Measurements from ENCODE around the gene VAMP2.
"Not testable (repeated sequence)": the region's sequence is repeated elsewhere in the genome, so short reads cannot be mapped to it uniquely, and the experiment has no call there.

The VAMP2 gene

DNA sequence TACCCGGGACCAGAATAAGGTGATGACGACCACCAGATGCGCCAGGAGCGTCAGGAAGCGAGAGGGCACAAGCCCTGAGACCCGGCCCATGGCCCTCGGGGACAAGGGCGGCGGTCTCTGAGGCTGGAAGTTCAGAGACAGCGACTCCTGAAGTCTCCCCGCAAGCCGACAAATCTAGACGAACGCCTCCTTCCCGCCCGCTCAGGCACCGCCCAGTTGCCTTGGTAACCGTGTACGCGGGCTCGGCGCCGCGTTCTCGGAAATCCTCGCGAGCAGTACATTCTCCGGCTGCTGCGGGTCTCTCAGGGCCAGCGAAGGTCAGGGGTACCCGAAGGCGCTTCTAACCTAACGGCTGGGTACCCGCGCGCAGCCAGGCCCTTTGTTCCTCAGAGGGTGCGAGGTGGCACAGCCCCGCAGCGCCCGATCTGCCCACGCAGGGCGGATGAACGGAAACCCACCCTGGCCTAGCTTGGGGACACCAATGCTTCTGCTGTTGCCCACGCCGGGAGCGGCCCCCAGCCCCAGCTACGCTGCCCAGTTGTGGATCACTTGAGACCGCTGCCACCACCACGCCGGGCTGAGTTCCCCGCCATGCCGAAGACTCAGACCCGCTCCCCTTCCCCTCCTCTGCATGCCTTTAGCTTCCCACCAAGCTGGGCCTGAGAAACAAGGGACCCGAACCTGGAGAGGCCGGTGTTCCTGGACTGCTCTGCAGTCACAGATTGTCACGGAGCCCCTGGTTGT is 13.6 kb upstream of the VAMP2 start, which contains the start of gene TMEM107:
TSS of gene TMEM107 (minus strand) at position 184 of the 744 bp plus-strand sequence. CDS start at position 90, 94 bp downstream.
- DNase-seq (ENCODE audit: low read depth in 2 of 2), result peak; percentile 79 to 87

DNA sequence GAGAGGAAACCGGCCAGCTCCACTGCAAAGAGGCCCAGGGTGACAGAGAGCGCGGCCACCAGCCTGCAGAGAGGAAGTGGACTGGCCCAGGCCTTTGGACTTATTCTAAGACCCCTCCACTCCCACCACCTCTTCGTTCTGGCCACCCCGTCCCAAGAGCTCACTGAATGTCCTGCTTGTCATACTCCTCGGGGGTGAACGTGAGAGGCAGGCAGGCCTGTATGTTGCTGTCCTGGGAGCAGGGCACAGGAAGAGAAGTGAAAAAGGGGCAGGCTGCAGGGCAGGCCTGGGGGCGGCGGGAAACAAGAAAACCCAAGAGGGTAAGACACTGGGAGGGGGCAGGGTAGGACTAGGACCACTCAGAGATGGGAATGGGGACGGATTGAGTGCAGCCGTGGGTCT is 13.0 kb upstream of the VAMP2 start:
- no peak for DNase-seq (ENCODE audit: low read depth in 2 of 2)

DNA sequence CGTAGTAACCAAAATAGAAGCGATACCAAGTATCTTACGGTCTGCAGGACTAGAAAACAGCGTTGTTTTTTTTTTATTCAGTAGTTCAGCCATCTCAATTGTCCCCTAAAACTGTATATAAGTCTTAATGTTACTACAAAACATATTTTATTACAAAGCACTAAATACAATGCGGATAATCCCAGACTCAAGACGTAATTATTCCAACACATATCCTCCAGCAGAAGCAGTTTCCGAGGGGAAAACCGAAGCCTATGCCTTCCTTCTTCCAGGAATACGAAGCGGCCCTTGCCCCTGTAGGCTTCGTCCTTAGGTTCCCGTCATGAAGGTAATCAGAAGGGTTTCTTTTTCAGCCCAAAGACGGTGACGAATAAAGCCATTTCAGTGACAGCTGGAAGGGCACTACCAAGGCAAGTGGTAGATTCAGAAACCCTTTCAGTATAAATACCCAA is 11.1 kb upstream of the VAMP2 start:
- DNase-seq (ENCODE audit: low read depth in 2 of 2), result no peak

DNA sequence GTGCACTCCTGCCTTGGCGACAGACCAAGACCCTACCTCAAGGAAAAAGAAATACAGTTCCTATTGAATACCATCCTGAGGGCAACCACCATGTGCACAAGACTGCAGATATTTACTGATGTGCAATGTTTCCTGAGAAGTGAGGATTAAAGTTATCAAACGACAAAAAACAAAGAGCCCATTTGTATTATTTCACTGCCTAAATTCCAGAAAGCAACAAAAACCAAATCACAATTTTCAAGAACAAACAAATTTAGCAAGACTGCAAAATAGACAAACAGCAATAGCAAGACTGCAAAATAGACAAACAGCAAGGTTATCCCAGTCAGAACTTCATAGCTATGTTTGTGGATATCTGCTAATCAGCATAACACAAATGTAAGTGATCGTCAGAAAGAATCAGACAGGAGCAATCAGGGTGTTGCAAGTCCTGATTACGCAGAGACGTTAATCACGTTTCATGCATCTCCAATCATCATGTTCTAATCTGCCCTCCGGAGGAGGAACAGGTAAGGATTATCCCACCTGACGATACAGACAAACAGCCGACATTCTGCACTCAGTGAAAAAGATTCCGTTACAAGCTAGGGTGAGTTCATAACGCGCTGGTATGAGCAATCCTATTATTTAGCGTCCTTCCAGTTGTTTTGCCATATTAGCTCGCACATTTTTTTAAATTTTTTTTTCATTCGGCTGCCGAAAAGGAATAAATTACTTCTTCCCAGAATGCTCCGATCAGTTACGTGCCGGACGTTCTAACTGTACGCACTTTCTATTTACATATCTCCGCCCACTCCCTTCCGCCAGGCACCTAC is 10.5 kb upstream of the VAMP2 start:
- peak in 1 of 2 donors; percentile 76 for DNase-seq (ENCODE audit: low read depth in 2 of 2)

DNA sequence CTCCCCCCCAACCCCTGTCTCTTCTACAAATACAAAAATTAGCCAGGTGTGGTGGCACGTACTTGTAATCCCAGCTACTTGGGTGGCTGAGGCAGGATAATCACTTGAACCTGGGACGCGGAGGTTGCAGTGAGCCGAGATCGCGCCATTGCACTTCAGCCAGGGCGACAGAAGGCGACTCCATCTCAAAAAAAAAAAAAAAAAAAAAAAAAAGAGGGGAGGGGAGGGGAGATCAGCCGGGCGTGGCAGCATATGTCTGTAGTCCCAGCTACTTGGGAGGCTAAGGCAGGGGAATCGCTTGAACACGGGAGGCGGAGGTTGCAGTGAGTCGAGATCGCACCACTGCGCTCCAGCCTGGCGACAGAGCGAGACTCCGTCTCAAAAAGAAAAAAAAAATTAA is 7.4 kb upstream of the VAMP2 start:
- not testable (repeated sequence) for DNase-seq (ENCODE audit: low read depth in 2 of 2)

DNA sequence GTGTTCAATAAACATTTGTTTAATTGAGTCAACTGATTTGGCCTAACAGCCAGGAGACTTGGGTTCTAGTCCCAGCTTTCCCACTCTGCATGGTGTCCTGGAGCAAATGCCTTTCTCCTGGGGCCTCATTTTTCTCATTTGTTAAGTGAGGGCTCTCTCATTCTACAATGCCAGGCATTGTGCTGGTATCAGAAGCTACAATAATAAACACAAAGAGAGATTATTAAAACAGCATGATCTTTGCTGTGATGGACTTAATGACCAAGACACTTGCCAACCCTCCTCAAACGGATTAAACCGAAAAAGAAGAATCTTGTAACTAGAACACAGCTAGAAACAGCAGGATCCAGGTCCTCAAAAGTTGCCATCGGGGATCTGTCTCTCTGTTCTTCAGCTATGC is 4.8 kb upstream of the VAMP2 start:
- DNase-seq (ENCODE audit: low read depth in 2 of 2), result no peak

DNA sequence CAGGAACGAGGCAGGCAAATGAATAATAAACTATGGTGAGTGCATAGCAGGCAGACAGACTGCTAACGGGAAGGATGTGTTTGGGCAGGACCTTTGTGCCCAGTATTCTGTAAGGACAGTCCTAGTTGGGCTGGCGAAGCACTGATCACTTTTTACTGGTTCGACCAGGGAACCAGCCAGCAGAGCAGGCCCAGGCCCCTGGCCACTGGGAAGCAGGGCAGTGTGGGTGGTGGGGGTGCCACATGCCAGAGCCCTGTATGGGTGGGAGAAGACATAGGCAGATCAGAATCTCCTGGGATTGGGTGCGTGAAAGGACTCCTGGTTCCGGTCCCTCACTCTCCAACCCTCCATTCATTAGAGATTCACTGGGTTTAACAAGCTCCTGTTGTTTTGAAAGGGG is 4.0 kb upstream of the VAMP2 start:
- no peak for DNase-seq (ENCODE audit: low read depth in 2 of 2)

DNA sequence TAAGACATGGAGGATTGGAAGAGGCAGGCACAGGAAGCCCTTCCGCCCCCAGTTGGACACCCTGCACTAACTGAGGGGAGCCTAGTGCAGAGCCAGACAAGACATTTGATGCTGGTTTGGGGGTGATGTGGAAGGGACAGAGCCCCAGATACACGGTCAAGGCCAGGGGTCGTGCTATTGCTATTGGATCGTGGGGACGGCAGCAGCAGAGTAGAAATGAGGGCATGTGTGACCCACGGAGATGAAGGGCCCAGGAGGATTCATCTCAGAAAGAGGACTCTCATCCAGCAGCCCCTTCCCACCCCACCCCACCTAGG is 2.0 kb upstream of the VAMP2 start:
- no peak for DNase-seq (ENCODE audit: low read depth in 2 of 2)

DNA sequence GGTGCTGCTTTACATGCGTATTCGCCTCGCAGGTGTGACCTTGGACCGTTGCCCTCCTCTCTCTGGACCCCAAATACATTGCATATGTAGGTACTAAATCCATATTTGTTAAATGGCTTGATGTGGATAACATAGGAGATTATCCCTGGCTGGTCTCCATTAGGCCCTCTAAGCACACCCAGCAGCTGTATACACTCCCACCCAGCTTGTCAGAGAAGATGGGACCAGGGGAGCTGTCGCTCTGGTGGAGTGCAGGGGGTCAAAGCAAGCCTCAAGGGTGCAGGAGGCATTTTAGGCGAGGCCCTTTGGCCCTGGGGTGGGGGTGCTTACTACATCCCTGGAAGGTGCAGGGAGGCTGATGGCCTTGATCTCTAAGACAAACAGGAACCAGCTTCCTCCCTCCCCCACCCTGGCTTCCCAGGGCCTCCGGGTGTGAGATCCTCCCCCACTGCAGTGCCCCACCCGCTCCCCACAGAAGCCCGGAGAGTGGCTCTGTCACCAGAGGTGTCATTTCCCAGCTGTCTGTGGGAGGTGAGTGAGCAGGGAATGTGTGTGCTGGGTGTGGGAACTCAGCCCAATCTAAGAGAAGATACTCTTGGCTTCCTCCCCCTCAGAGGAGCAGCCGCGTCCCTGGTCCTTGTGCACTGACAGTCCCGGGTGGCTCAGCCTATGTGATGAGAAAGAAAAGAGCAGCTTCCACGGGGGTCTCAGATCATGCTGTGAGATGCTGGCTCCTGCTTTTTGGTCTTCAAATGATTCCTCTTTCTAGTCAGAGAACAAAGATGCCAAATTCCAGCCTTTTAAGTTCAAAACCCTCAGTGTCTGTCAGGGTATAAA is 1.4 kb upstream of the VAMP2 start:
- peak; percentile 63 to 77 for DNase-seq (ENCODE audit: low read depth in 2 of 2)

DNA sequence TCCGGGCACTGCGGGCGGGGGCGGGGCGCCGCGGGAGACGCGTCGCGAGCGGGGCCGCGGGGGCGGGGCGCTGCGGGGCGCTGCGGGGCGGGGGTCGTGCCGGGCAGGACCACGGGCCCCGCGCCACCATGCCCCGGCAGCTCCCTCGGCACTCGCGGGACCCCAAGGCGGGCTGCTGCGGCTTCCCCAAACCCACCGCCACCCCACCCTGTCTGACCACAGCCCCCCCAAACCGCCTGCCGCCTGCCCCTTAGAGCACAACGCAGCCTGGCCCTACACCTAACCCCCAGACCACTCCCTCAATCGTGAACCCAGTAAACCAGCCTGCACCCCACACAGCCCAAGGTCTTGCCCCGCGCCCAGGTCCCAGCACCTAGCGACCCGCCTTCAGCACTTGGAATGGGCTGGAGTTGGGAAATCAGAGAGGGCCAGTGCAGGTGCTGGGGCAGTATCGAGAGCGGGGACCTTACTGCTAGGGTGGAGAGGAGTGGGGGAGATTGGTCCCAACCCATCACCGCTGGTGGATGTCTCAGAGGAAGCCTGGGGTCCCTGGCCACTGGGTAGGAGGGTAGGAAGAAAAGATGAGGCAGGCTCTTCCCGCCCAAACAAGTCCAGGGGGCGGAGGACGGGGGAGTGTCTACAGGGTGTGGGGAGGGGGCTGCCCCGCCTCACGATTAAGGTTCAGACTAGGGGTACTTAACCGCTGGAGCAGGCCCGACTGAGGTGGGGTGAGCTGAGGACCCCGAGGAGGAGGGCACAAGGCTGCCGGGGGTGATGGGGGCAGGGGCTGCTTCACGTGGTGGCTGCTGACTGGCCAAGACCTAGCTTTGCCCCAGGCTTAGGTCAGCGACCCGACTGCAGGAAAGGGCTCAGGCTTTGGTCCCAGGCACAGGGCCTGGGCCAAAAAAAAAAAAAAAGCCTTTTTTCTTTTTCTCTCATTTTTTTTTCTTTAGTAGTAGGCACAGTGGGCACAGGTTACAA is 539 bp upstream of the VAMP2 start:
- DNase-seq (ENCODE audit: low read depth in 2 of 2), result no peak

DNA sequence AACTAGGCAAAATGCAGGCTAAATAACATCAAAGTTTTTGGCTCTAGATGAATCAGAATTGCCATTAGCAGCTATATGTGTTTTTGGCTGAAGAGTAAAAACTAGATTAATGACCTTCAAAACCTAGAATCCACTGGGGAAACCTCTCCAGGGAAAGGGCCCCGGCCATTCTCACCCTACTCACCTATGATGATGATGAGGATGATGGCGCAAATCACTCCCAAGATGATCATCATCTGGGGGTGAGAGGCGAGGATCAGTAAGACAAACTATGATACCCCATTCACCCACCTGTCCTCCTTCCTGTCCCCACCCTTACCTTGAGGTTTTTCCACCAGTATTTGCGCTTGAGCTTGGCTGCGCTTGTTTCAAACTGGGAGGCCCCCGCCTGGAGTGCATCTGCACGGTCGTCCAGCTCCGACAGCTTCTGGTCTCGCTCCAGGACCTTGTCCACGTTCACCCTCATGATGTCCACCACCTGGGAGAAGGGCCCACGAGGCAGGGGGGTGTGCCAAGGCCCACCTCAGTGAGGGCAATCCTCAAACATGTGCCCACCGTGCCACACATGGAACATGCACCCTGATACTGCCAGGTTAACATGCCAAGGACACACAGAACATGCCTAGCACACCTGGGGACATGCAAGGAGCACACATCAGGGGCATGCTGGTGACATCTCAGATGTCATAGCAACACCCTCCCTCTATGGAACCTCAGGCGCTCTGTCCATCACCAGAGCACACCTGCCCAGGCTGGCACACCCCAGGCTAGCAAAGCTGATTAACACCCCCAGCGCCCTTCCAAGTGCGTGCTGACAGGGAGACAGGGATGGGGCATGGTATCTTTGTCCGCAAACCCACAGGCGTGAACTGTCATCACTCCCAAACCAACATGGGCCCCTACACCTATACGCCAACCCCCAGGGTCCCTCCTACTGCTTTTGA is 1.2 kb downstream of the VAMP2 start:
- DNase-seq (ENCODE audit: low read depth in 2 of 2), result no peak

DNA sequence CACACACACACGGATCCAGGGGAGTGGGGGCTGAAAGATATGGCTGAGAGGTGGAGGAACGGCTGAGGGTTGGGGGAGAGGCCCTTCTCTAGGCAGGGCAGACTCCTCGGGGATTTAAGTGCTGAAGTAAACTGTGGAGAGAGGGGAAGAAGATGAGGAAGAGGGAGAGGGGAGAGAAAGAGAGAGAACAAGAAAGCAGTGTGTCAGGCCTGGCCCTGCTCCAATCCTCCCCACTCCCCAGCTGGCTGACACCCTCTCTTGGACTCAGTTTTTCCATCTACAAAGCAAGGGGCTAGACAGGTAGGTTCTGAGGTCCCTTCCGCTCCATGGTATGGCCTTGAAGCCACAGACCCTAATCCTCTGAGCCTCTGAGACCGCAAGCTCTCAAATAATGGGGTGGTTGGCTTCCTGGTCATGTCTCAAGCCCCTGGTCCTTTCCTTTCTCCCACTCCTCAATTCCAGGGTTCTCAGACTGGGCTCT is 2.0 kb downstream of the VAMP2 start:
- DNase-seq (ENCODE audit: low read depth in 2 of 2), result no peak

DNA sequence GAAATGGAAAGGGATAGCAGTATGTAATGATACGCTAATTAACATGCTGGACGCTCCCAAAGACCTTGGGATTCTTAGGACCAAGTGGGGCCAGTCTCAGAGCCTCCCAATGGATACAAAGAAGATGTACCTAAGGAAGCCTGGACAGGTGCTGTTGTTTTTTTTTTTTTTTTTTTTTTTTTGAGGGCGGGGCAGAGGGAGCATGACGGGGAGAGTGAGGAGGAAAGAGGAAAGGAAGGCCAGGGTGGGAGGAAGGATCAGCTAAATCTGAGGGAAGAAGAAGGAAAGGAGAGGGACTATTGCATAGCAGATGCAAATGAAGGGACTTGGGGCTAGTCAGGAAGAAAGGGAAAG is 2.5 kb downstream of the VAMP2 start:
- DNase-seq (ENCODE audit: low read depth in 2 of 2), result no peak

DNA sequence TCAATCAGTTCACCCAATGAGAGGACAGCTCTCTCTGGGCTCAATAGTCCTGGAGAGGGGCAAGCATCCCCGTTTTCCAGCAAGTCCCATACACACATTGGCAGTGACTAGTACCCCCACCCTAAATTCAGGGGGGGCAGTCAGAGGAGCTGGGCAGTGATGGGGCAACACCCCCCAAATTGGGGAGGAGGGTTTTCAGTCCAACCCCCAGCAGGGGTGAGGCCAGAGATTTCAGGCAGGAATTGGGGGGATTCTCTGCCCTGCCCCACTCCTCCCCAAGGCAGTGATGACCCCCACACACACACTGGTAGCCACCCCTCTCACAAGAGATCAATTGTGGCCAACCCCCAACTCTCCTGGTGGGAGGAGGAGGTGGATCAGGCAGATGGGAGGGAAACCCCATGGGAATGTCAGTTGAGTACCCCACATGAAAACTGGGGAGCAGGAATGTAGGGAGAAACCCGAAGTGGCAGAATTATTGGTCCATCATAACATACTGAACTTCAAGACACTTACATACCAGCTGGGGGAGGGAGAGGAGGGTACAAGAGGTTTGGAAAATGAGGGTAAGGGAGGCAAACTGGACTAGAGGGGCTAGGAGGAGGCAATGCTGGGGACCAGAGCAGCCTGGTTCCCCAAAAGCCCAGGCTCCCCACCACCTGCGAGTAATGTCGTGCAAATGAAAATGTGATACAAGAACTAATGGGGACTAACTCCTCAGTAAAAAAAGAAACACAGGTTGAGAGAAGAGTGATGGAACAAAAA is 3.1 kb downstream of the VAMP2 start:
- no peak for DNase-seq (ENCODE audit: low read depth in 2 of 2)

DNA sequence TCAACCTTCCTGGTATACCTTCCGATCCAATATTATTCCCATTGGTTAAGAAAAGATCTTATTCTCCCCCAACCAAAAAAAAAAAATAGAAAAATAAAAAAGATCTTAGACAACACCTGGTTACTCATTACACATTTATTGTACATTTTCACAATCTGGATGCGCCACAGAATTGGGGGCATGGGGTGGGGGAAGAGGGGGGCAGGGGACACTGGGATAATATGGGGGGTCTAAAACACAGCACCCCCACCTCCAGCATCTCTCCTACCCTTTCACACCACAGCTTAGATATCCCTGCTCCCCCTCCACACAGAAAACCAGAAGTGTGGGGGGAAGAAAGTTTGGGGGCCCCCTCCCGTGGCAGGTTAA is 3.7 kb downstream of the VAMP2 start:
- DNase-seq (ENCODE audit: low read depth in 2 of 2), result no peak

DNA sequence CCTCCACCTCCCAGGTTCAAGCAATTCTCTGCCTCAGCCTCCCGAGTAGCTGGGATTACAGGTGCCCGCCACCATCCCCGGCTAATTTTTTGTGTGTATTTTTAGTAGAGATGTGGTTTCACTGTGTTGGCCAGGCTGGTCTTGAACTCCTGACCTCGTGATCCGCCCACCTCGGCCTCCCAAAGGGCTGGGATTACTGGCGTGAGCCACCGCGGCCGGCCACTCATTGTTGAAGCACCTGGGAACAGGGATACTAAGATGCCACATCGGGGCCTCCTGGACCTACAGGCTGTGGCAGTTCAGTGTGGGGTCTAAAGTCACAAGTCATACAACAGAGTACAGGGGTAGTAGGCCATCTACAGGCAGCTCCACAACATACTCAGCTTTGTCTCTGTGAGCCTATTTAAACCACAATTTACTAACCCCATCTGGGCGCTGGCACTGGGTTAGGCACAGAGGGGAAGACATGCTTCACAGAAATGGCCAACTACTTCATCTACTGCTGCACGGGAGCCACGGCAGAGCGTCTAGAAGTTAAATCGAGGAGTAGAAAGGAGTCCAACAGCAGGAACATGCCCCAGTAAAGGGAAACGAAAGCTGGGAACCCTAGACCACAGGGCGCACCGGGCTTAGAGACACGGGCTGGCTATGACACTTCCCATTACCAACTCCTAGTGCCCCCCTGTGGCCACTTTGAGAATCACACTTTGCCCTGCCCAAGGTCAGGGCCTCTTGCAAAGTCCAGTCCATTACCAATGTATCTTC is 4.3 kb downstream of the VAMP2 start:
- DNase-seq (ENCODE audit: low read depth in 2 of 2), result peak; percentile 82 to 93

DNA sequence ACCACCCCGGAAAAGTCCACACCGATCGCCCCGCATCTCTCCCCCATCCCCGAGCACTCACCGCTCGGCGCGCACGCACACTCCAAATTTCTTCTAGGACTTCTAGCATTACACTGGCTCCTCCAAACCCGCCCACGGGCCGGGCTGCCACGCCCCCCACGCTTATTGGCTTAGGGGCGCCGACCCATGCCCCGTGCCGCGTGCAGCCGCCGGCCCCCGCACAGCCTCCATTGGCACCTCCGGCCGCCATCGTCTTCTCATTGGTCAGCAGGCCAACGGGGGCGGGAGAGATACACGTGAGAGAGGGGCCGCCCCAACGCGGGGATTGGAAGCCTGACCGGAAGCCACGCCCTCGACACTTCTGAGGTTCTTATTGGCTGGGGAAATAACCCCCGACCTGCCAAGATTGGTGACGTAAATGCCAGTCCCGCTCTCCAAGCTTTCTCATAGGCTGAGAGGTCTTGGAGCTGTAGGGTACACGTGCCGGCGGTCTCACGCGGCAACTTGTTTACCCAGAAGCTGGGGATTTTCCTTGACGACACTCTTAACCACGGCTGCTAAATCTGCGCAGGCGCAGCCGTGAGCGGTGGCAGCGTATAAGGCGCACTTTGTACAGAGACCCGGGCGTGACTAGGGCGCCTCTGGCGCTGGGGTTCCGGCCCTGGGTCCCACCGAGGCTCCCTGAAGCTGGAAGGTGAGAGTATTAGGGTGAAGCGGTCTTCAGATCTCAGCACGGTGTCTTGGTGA is 6.3 kb downstream of the VAMP2 start:
- peak; percentile 99 to 100 for DNase-seq (ENCODE audit: low read depth in 2 of 2)

DNA sequence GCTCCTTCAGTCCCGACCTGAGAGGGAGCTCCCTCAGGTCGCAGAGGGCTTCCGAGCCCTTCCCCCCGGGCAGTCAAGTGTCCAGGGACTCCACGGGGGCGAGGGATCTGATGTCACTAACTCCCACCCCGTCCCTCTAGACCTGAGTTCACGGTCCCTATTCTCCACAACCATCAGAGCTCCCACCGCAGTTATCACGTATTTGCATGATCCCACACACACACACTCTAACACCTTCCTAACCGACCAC is 6.8 kb downstream of the VAMP2 start:
- DNase-seq (ENCODE audit: low read depth in 2 of 2), result no peak

Measured in stimulated activated CD4-positive, alpha-beta T cell treated with anti-CD3 and anti-CD28 coated beads, Interleukin-4, amount 100 ng/mL, for 48 hours (primary cell).